ENCODE data around the gene CTNNBIP1.

- no peak for TF ChIP-seq TEAD4 (IDR thresholded peaks at IDR 0.05)
- TF ChIP-seq EGR1 (IDR thresholded peaks at IDR 0.05): no peak
- TF ChIP-seq TAF1 (IDR thresholded peaks at IDR 0.05; ENCODE audit: low read depth): no peak
- no peak for TF ChIP-seq FOXM1 (IDR thresholded peaks at IDR 0.05; ENCODE audit: borderline replicate concordance, low read depth)
- TF ChIP-seq EP300 (IDR thresholded peaks at IDR 0.05; ENCODE audit: borderline replicate concordance): no peak
- no peak for TF ChIP-seq RAD21 (IDR thresholded peaks at IDR 0.05; ENCODE audit: low read depth)
- no peak for TF ChIP-seq CEBPB (IDR thresholded peaks at IDR 0.05)
- no peak for TF ChIP-seq NFIC (IDR thresholded peaks at IDR 0.05)
- TF ChIP-seq USF1 (IDR thresholded peaks at IDR 0.05): no peak
- TF ChIP-seq, protein P1, sequence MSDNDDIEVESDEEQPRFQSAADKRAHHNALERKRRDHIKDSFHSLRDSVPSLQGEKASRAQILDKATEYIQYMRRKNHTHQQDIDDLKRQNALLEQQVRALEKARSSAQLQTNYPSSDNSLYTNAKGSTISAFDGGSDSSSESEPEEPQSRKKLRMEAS (IDR thresholded peaks at IDR 0.05): no peak
Observed at GRCh38 chr1:9894115-9894514, 16.0 kb downstream of the CTNNBIP1 start.
